CD14-positive monocyte (primary cell): Measurements from ENCODE around the gene VASN. TPM values are rescaled to one million over a fixed set of nuclear protein-coding genes. Genes with fewer than 3 reads are reported as not detected.

ENCODE experiments used
- DNase-seq, 3 donors: peaks; one replicate each; pipeline ENCODE4 v3.0.0-alpha.2; 2011 to 2022
- H2AFZ ChIP-seq: 2 replicates; pipeline ENCODE4 v1.6.0; 2012; ENCODE audit warnings: mild to moderate bottlenecking, low read depth, low read length, inconsistent platforms; ENCODE audit not compliant: insufficient read depth, poor library complexity, severe bottlenecking
- H3K27ac ChIP-seq, 2 donors: 1 replicate in 1 of 2; 2 replicates in 1 of 2; pipeline ENCODE4 v1.5.1; 2012 to 2013; ENCODE audit warnings: low read length in 2 of 2, control low read depth in 1 of 2, inconsistent platforms in 1 of 2, low read depth in 1 of 2, mild to moderate bottlenecking in 1 of 2
- H3K27me3 ChIP-seq, 2 donors: one replicate each; pipeline versions ENCODE4 v1.6.0 to v1.6.1; 2011 to 2013; ENCODE audit warnings: low read length in 2 of 2; ENCODE audit not compliant: control insufficient read depth in 2 of 2, insufficient read depth in 2 of 2
- H3K36me3 ChIP-seq, 2 donors: replicated peaks in 1 of 2; 1 replicate in 1 of 2; 2 replicates in 1 of 2; pipeline versions ENCODE4 v1.5.1 to v1.6.1; 2012 to 2013; ENCODE audit warnings: low read length in 2 of 2, control low read depth in 1 of 2, inconsistent platforms in 1 of 2, mild to moderate bottlenecking in 1 of 2; ENCODE audit not compliant: insufficient read depth in 2 of 2, control insufficient read depth in 1 of 2
- H3K4me1 ChIP-seq, 2 donors: 1 replicate in 1 of 2; 2 replicates in 1 of 2; pipeline versions ENCODE4 v1.5.1 to v1.6.1; 2012 to 2013; ENCODE audit warnings: low read length in 2 of 2, control low read depth in 1 of 2, inconsistent platforms in 1 of 2, mild to moderate bottlenecking in 1 of 2, moderate library complexity in 1 of 2; ENCODE audit not compliant: insufficient read depth in 2 of 2, control insufficient read depth in 1 of 2
- H3K4me2 ChIP-seq: replicated peaks from 2 replicates; pipeline ENCODE3; 2012; ENCODE audit warnings: low read length, moderate library complexity, mild to moderate bottlenecking; ENCODE audit not compliant: poor library complexity, severe bottlenecking; ENCODE audit errors: extremely low read depth
- H3K4me3 ChIP-seq, 3 experiments: fragments of 200-600 bp in 1 of 3; sonication (generic) in 1 of 3; replicated peaks in 1 of 3; 1 replicate in 2 of 3; 2 replicates in 1 of 3; pipeline ENCODE4 v1.5.1; 2011 to 2013; ENCODE audit warnings: low read length in 3 of 3, mild to moderate bottlenecking in 3 of 3, control low read depth in 2 of 3, low read depth in 2 of 3, inconsistent platforms in 1 of 3, moderate library complexity in 1 of 3
- H3K79me2 ChIP-seq: 2 replicates; pipeline ENCODE4 v1.6.0; 2012; ENCODE audit warnings: mild to moderate bottlenecking, control low read depth, inconsistent platforms, low read length, moderate library complexity; ENCODE audit not compliant: insufficient read depth
- H3K9ac ChIP-seq: 2 replicates; pipeline ENCODE4 v1.6.0; 2017; ENCODE audit warnings: low read length, mild to moderate bottlenecking; ENCODE audit not compliant: insufficient read depth, poor library complexity, severe bottlenecking
- H3K9me3 ChIP-seq, 2 donors: replicated peaks in 1 of 2; 1 replicate in 1 of 2; 2 replicates in 1 of 2; pipeline versions ENCODE4 v1.5.1 to v1.6.1; 2012 to 2013; ENCODE audit warnings: low read length in 2 of 2, control low read depth in 1 of 2; ENCODE audit not compliant: control insufficient read depth in 1 of 2, insufficient read depth in 1 of 2
- H4K20me1 ChIP-seq: 2 replicates; pipeline ENCODE4 v1.6.0; 2012; ENCODE audit warnings: mild to moderate bottlenecking, low read length, control low read depth, moderate library complexity; ENCODE audit not compliant: insufficient read depth
- H3K27ac Mint-ChIP-seq, 7 donors: one replicate each; pipeline ENCODE4 v1.8.0; 2020; ENCODE audit warnings: mild to moderate bottlenecking in 7 of 7, mixed read lengths in 7 of 7, moderate library complexity in 6 of 7, inconsistent platforms in 2 of 7
- H3K27me3 Mint-ChIP-seq, 3 donors: one replicate each; pipeline ENCODE4 v1.8.0; 2021 to 2022; ENCODE audit warnings: low read depth in 3 of 3, mild to moderate bottlenecking in 3 of 3, mixed read lengths in 3 of 3, moderate library complexity in 3 of 3, inconsistent platforms in 1 of 3
- H3K36me3 Mint-ChIP-seq, 2 donors: one replicate each; pipeline ENCODE4 v1.8.0; 2020; ENCODE audit warnings: mixed read lengths in 2 of 2, inconsistent platforms in 1 of 2, mild to moderate bottlenecking in 1 of 2
- H3K4me1 Mint-ChIP-seq: one replicate; pipeline ENCODE4 v1.8.0; 2020; ENCODE audit warnings: mild to moderate bottlenecking, mixed read lengths
- H3K4me3 Mint-ChIP-seq, 2 donors: one replicate each; pipeline ENCODE4 v1.8.0; 2020; ENCODE audit warnings: mild to moderate bottlenecking in 2 of 2, mixed read lengths in 2 of 2, moderate library complexity in 1 of 2
- H3K9me3 Mint-ChIP-seq, 7 donors: one replicate each; pipeline ENCODE4 v1.8.0; 2020 to 2022; ENCODE audit warnings: mixed read lengths in 7 of 7, mild to moderate bottlenecking in 6 of 7, moderate library complexity in 6 of 7, inconsistent platforms in 2 of 7
- whole genome bisulfite sequencing: methylation state at CpG from one replicate; pipeline ENCODE4 v1.1.5; 2013; ENCODE audit warnings: missing lambda C conversion rate; ENCODE audit not compliant: insufficient coverage; 5-methylcytosine and 5-hydroxymethylcytosine counted together
- intact Hi-C, 2 donors: fragments of 100-400 bp; cut with micrococcal nuclease; formaldehyde crosslinking; loops; one replicate each; pipeline versions ENCODE4 v1.15.0 to v1.15.1; 2023
- polyA plus RNA-seq, 3 donors: library from polyadenylated mRNA; depleted of rRNA in 1 of 3; unstranded in 2 of 3; stranded (reverse) in 1 of 3; fragments of 300-500 nt in 2 of 3; fragments of >200 nt in 1 of 3; fragmentation: Illumina TruSeq in 2 of 3; gene quantifications; 1 replicate in 2 of 3; 2 replicates in 1 of 3; pipeline ENCODE4 v1.2.3, GENCODE V29; 2012 to 2021
- TF ChIP-seq, protein P1 (sequence below): fragments of 200-600 bp; IDR thresholded peaks from one replicate; pipeline ENCODE4 v1.8.0; 2022; ENCODE audit warnings: antibody characterized with exemption, mild to moderate bottlenecking

VASN gene
- polyA plus RNA-seq, 3 donors, result 0.03 TPM; not detected in 2

DNA sequence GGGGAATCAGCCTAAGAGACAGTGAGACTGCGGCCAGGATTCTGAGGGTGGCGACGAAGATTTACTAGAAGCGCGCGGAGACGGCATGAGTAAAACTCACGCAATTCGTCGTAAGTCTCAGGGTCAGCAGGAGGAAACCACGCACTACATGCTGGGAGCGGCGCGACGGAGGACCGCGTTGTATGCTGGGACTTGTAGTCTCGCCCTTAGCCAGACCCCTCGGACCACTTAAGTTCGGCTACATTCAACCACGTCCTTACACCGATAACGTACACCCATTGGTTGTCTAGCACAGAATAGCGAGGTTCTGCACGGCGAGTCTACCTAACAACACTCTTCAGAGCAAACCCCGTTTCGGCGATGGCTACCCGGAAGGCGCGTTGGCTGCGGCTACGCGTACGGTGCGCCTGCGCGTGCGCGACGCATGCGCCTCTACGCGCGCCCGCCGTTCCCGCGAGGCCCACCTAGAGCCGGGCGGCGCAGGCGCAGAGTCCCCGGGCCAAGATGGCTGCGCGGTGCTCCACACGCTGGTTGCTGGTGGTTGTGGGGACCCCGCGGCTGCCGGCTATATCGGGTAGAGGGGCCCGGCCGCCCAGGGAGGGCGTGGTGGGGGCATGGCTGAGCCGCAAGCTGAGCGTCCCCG, 53.9 kb downstream of the VASN start, which contains the start of gene DNAJA3:
Gene DNAJA3 (plus strand): TSS at position 491 of the 643 bp plus-strand sequence. CDS start 14 bp downstream, at position 505.
- intact Hi-C loops, result loop anchor here in 1 of 2 donors (1.0 to 5.0 kb wide), 2 partner anchors 9 to 42 kb away; partner anchors contain the start of gene CORO7
- under 1% methylated on average over 68 of the region's 68 CpGs for WGBS

GRCh38 chr16:4426021-4426684, 54.5 kb downstream of the VASN start:
- Histone ChIP-seq H3K9me3 (no peaks in the 10 kb centered on the region), H3K36me3 (peaks cover 3 to 6% of the 10 kb centered on the region in 2 donors), H3K9ac (peak overlapping the region; percentile 81), H2AFZ (peak overlapping the region; percentile 92), H3K4me2 (peak overlapping the region; percentile 93), H3K27ac (peak overlapping the region in 1 of 2 donors; percentile 96), H3K4me3 (peak overlapping the region; percentile 77 to 91 (median 83)), H3K4me1 (peaks cover 21 to 29% of the 10 kb centered on the region in 2 donors), H3K27me3 (no peaks in the 10 kb centered on the region), H4K20me1 (no peaks in the 10 kb centered on the region), H3K79me2 (peaks cover 46% of the 10 kb centered on the region)
- DNase-seq, result no peak
- H3K36me3 Mint-ChIP-seq, result peaks cover 7 to 24% of the 10 kb centered on the region in 2 donors
- intact Hi-C loops, result loop anchor here in 1 of 2 donors (5.0 kb wide), 1 partner anchor 41 kb away; no protein-coding TSS in a partner anchor
- H3K4me1 Mint-ChIP-seq, result peaks cover 29% of the 10 kb centered on the region
- peak overlapping the region; percentile 93 to 96 for H3K4me3 Mint-ChIP-seq
- H3K27me3 Mint-ChIP-seq, result peaks cover 0 to 2% (median 0%) of the 10 kb centered on the region in 3 donors
- TF ChIP-seq, protein P1, sequence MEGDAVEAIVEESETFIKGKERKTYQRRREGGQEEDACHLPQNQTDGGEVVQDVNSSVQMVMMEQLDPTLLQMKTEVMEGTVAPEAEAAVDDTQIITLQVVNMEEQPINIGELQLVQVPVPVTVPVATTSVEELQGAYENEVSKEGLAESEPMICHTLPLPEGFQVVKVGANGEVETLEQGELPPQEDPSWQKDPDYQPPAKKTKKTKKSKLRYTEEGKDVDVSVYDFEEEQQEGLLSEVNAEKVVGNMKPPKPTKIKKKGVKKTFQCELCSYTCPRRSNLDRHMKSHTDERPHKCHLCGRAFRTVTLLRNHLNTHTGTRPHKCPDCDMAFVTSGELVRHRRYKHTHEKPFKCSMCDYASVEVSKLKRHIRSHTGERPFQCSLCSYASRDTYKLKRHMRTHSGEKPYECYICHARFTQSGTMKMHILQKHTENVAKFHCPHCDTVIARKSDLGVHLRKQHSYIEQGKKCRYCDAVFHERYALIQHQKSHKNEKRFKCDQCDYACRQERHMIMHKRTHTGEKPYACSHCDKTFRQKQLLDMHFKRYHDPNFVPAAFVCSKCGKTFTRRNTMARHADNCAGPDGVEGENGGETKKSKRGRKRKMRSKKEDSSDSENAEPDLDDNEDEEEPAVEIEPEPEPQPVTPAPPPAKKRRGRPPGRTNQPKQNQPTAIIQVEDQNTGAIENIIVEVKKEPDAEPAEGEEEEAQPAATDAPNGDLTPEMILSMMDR, result no peak
- no peaks in the 10 kb centered on the region for H3K9me3 Mint-ChIP-seq
- H3K27ac Mint-ChIP-seq, result peak overlapping the region; percentile 86 to 100 (median 97)
- under 1% methylated on average over 23 of the region's 31 CpGs for WGBS

More for the DNA sequence above, 53.9 kb downstream of the VASN start, which contains the start of gene DNAJA3:
- H3K4me3 Mint-ChIP-seq, result peak within 1 kb of the TSS; percentile 93 to 96
- peaks cover 35% of the 10 kb centered on the region for H3K4me1 Mint-ChIP-seq
- Histone ChIP-seq H3K79me2 (peaks cover 44% of the 10 kb centered on the region), H3K4me1 (peaks cover 28 to 35% of the 10 kb centered on the region in 2 donors), H3K27ac (peak within 1 kb of the TSS; percentile 84 to 96), H3K36me3 (peaks cover 0 to 2% of the 10 kb centered on the region in 2 donors), H3K9ac (peak within 1 kb of the TSS; percentile 81), H3K4me2 (peak within 1 kb of the TSS; percentile 93), H3K9me3 (no peaks in the 10 kb centered on the region), H2AFZ (peak within 1 kb of the TSS; percentile 92), H3K4me3 (peak within 1 kb of the TSS; percentile 77 to 91 (median 83)), H3K27me3 (no peaks in the 10 kb centered on the region), H4K20me1 (no peaks in the 10 kb centered on the region)
- no peaks in the 10 kb centered on the region for H3K9me3 Mint-ChIP-seq
- peak within 1 kb of the TSS; percentile 97 to 100 (median 99) for H3K27ac Mint-ChIP-seq
- TF ChIP-seq, protein P1, result no peak
- peaks cover 0 to 2% (median 0%) of the 10 kb centered on the region in 3 donors for H3K27me3 Mint-ChIP-seq
- peak; percentile 95 to 97 (median 96) for DNase-seq
- H3K36me3 Mint-ChIP-seq, result peaks cover 4 to 17% of the 10 kb centered on the region in 2 donors
